K562 (cell line): ENCODE data around the gene ATP1A2. TPM values are rescaled to one million over a fixed set of nuclear protein-coding genes. Genes with fewer than 3 reads are reported as not detected.

ENCODE experiments used
- ATAC-seq: fragments of 200-7000 bp; cut with Tn5 transposase; 3 replicates; pipeline ENCODE4 v1.9.1; 2020; ENCODE audit warnings: moderate library complexity
- BruUV-seq: library from RNA; stranded (reverse); fragments of 400-500 nt; replicated peaks from 2 replicates; lab custom pipeline; 2021; lab: Mats Ljungman, UMichigan
- CTCF ChIA-PET: fragments of 300-600 bp; formaldehyde crosslinking; extraction: SDS; loops from one replicate; lab custom pipeline; 2021; ENCODE audit warnings: low intra/inter-chr PET ratio; lab: Yijun Ruan, JAX
- POLR2A ChIA-PET: fragments of 300-600, 350-650 bp; sonication (Branson Sonifier 250); formaldehyde crosslinking; extraction: SDS; loops from one replicate; lab custom pipeline; 2021; ENCODE audit warnings: antibody characterized with exemption, inconsistent platforms; lab: Yijun Ruan, JAX
- DNase-seq, 4 experiments: peaks; one replicate each; pipeline versions ENCODE4 v3.0.0 to v3.0.0-alpha.2; 2011 to 2018; ENCODE audit warnings: low spot score in 3 of 4, mixed read lengths in 3 of 4; ENCODE audit errors: extremely low read depth in 1 of 4
- FAIRE-seq: peaks from 2 replicates; lab custom pipeline; 2011; peaks lifted over from hg19 to GRCh38; lab: Jason Lieb, UNC
- H2AFZ ChIP-seq: 2 replicates; pipeline ENCODE4 v1.6.0; 2011; ENCODE audit warnings: low read depth, low read length, control low read depth, inconsistent platforms
- H3K27ac ChIP-seq: fragments of 200-600 bp; 3 replicates; pipeline ENCODE4 v1.8.0; 2011; ENCODE audit warnings: low read depth, mild to moderate bottlenecking, control low read depth, inconsistent platforms, low read length, moderate library complexity, mixed read lengths; ENCODE audit errors: extremely low read depth
- H3K27me3 ChIP-seq, 2 experiments: fragments of 300-600 bp in 1 of 2; 2 replicates in 1 of 2; 3 replicates in 1 of 2; pipeline versions ENCODE4 v1.6.0 to v1.8.0; 2011; ENCODE audit warnings: inconsistent platforms in 2 of 2, low read length in 2 of 2, mild to moderate bottlenecking in 1 of 2, mixed read lengths in 1 of 2, moderate library complexity in 1 of 2; ENCODE audit not compliant: control insufficient read depth in 2 of 2, insufficient read depth in 2 of 2
- H3K36me3 ChIP-seq: fragments of 300-600 bp; 3 replicates; pipeline ENCODE4 v1.8.0; 2011; ENCODE audit warnings: mild to moderate bottlenecking, low read length, inconsistent platforms; ENCODE audit not compliant: control insufficient read depth, insufficient read depth
- H3K4me1 ChIP-seq, 2 experiments: fragments of 200-600 bp in 1 of 2; replicated peaks in 1 of 2; 2 replicates in 1 of 2; 3 replicates in 1 of 2; pipeline versions ENCODE4 v1.5.1 to v1.8.0; 2011; ENCODE audit warnings: inconsistent platforms in 2 of 2, low read length in 2 of 2, mild to moderate bottlenecking in 1 of 2, mixed read lengths in 1 of 2, moderate library complexity in 1 of 2; ENCODE audit not compliant: control insufficient read depth in 2 of 2, insufficient read depth in 2 of 2
- H3K4me2 ChIP-seq: 2 replicates; pipeline ENCODE4 v1.6.1; 2011; ENCODE audit warnings: low read length, control low read depth, inconsistent platforms, mixed read lengths; ENCODE audit not compliant: insufficient read depth
- H3K4me3 ChIP-seq: fragments of 200-600 bp; sonication (generic), shearing (Covaris generic); 2 replicates; pipeline ENCODE4 v1.5.1; 2016; ENCODE audit warnings: control low read depth, inconsistent platforms
- H3K79me2 ChIP-seq: fragments of 200-600 bp; 3 replicates; pipeline ENCODE4 v1.8.0; 2011; ENCODE audit warnings: low read length, inconsistent platforms; ENCODE audit not compliant: control insufficient read depth, insufficient read depth
- H3K9ac ChIP-seq, 2 experiments: 2 replicates each; pipeline versions ENCODE4 v1.6.0 to v1.6.1; 2011; ENCODE audit warnings: low read depth in 2 of 2, low read length in 2 of 2, control low read depth in 1 of 2, inconsistent platforms in 1 of 2, mild to moderate bottlenecking in 1 of 2, mixed read lengths in 1 of 2; ENCODE audit not compliant: insufficient read depth in 1 of 2
- H3K9me1 ChIP-seq: one replicate; pipeline ENCODE4 v1.6.0; 2011; ENCODE audit warnings: inconsistent platforms, mild to moderate bottlenecking, low read length, moderate library complexity; ENCODE audit not compliant: control insufficient read depth, insufficient read depth
- H3K9me3 ChIP-seq: replicated peaks from 2 replicates; pipeline ENCODE4 v1.5.1; 2011; ENCODE audit warnings: low read depth, low read length, inconsistent platforms; ENCODE audit not compliant: control insufficient read depth, insufficient read depth
- H4K20me1 ChIP-seq: replicated peaks from 2 replicates; pipeline ENCODE4 v1.6.1; 2011; ENCODE audit warnings: low read length, inconsistent platforms, mixed read lengths; ENCODE audit not compliant: control insufficient read depth, insufficient read depth
- ELF4 ChIP-seq: fragments of 450-650 bp; formaldehyde crosslinking; IDR thresholded peaks from 2 replicates; pipeline ENCODE4 v1.4.0; 2022; ENCODE audit warnings: missing genetic modification characterization
- ZNF263 ChIP-seq: sonication (generic); formaldehyde crosslinking; IDR thresholded peaks from 2 replicates; pipeline ENCODE4 v1.8.0; 2022; ENCODE audit warnings: mild to moderate bottlenecking, missing genetic modification reagents, borderline replicate concordance
- ZNF354B ChIP-seq: fragments of 250-450 bp; sonication (Bioruptor Pico); IDR thresholded peaks from 2 replicates; pipeline ENCODE4 v1.4.0; 2020
- WGBS: fragments of 100-300 bp; shearing (Covaris generic); methylation state at CpG from one replicate; pipeline ENCODE4 v1.1.6; 2016; ENCODE audit warnings: low coverage, mixed read lengths; ENCODE audit not compliant: insufficient coverage; ENCODE audit errors: missing lambda C conversion rate; 5-methylcytosine and 5-hydroxymethylcytosine counted together
- in situ Hi-C: fragments of 300-500 bp; cut with MboI; formaldehyde crosslinking; loops from 4 replicates; pipeline ENCODE4 v1.15.0; 2018; ENCODE audit warnings: inconsistent platforms, mixed read lengths
- intact Hi-C: fragments of 100-400 bp; cut with micrococcal nuclease; formaldehyde crosslinking; loops from 2 replicates; pipeline ENCODE4 v1.14.2; 2022
- polyA plus RNA-seq, 8 experiments: library from polyadenylated mRNA; depleted of rRNA in 4 of 8; stranded (reverse) in 5 of 8; unstranded in 3 of 8; fragments of >200 nt; fragmentation: Nextera tagmentation in 2 of 8; fragmentation: Illumina TruSeq in 1 of 8; extraction: Ambion mirVana in 2 of 8; extraction: Trizol in 1 of 8; gene quantifications; 2 replicates each; pipeline versions ENCODE4 v1.2.1 to v1.2.3, GENCODE V29; 2011 to 2014; ENCODE audit warnings: inconsistent platforms in 1 of 8, missing spikeins in 1 of 8
- total RNA-seq, 7 experiments: library from RNA; depleted of rRNA in 6 of 7; stranded (reverse); fragments of >200 nt in 6 of 7; fragmentation: Illumina TruSeq in 2 of 7; extraction: Trizol in 2 of 7; gene quantifications; 2 replicates each; pipeline versions ENCODE4 v1.2.1 to v1.2.3, GENCODE V29; 2011 to 2021; ENCODE audit warnings: low replicate concordance in 1 of 7

Gene ATP1A2
- total and polyA plus RNA-seq, 9 of the 15 experiments (the other 6 are each of a cell fraction or from before 2014, with no cell fraction given), result 0.04 to 0.11 (median 0.09) TPM; not detected in 6

- no peak for ATAC-seq
- no peaks in the 10 kb centered on the region for H3K79me2 ChIP-seq
- H3K9me1 ChIP-seq, result no peaks in the 10 kb centered on the region
- FAIRE-seq, result no peak
- no peak overlapping the region for H3K4me3 ChIP-seq
- no peaks in the 10 kb centered on the region for H3K36me3 ChIP-seq
- CTCF ChIA-PET, result no interaction called here
- in situ Hi-C loops, result no loop called here
- H3K9ac ChIP-seq, result no peak overlapping the region
- no peak overlapping the region for H3K27ac ChIP-seq
- intact Hi-C loops, result no loop called here
- H3K4me2 ChIP-seq, result no peak overlapping the region
- no TSS peak for BruUV-seq
- no peak overlapping the region for H2AFZ ChIP-seq
- no peaks in the 10 kb centered on the region for H3K9me3 ChIP-seq
- peaks cover 40 to 74% of the 10 kb centered on the region in 2 experiments for H3K27me3 ChIP-seq
- peaks cover 3% of the 10 kb centered on the region; the same call in 1 of the 2 replicates for H4K20me1 ChIP-seq
- no peak for DNase-seq
- no peaks in the 10 kb centered on the region for H3K4me1 ChIP-seq
- POLR2A ChIA-PET, result interaction anchor here (0.6 to 1.6 kb wide), 2 partner anchors 13 to 1851 kb away, joined by 3 read pairs; no protein-coding TSS in a partner anchor
- WGBS, result 0% methylated on average over 20 of the region's 20 CpGs
- 0 out of 2 replicates have a peak, but pooled peaks have one; percentile 18 for TF ChIP-seq ZNF263
- no peak for TF ChIP-seq ELF4 (CRISPR knock-in tag)
- TF ChIP-seq ZNF354B (CRISPR knock-in tag), result no peak
Measured at GRCh38 chr1:160134791-160135572, 19.4 kb downstream of the ATP1A2 start.
